GM18873 (cell line): ENCODE measurements around the gene WT1.

Experiments
- ATAC-seq: cut with Tn5 transposase; IDR thresholded peaks from one replicate; pipeline ENCODE4 v1.9.1; 2021; ENCODE audit warnings: mild to moderate bottlenecking, moderate library complexity, moderate number of reproducible peaks; ENCODE audit not compliant: unreplicated experiment, low FRiP score

The WT1 gene

DNA sequence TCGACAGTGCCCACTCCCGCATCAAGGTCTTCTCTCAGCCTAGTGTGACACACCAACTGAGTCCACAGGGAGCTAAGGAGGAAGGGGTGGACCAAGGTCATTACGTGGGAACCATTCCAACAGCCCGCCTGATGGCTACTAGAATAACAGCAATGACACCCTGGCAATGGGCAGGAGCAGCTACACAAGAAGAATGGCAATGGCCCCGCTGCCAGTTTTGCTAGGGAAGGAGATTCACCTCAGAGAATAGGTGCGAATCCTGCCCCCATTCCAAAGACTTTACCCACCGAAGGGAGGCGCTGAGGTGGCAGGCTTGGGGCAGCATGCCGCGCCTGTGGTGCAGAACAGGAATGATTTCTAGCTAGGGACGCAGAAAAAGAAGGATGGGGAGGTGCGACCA, 9.1 kb downstream of the WT1 start:
- no peak for ATAC-seq

DNA sequence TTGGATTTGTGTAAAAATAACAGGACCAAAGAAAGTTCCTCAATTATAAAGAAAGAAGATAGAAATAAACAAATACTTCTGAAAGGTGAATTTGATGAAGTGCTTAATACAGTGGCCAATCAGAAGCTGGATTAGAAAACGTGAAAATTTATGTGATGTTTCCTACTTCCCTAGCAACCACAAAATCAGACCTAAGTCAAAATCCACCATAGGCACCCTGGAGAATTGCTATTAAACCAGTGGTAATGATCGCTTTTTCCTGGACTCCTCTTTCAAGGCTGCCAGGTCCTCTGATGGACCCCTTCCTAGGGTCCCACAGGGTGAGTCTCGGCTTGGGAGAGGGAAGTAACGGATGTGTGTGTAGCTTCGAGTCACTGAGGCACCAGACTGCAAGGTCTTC, 9.6 kb downstream of the WT1 start:
- no peak for ATAC-seq

DNA sequence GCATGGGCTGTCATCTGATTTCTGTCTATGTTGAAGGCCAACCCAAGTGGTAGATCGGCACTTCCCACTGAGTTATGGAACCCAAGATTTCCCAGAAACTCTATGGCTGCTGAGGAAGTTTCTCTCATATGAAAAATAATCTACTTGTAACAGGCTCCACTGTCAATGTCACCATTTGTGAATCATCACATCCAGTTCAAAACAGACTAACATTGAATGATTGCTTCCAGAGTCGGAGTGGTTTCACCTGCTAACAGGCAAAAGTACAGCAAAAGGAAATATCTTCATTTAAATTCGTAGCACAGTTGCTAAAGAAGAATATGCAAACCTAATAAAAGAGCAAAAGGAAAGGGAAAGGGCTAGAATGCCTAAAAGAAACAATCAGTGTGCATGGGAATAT, 12.8 kb downstream of the WT1 start:
- ATAC-seq = no peak

DNA sequence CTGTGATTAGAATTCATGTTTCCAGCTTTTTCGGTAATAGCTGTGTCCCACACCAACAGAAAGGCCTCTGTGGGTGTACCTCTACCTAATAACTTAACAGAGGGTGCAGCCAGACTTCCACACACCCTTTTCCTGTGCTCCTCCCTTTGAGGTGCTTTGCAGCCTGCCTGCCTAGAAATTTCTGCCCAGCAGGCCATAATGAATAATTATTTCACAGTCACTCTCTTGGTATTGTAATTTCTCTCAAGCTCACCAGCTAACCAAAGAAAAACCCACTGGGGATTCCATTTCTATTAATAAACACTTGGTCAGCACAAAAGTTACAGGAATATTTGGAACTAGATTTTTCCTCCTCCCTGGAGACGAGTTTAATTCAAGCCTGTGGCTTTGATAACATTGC, 13.3 kb downstream of the WT1 start:
- no peak for ATAC-seq

DNA sequence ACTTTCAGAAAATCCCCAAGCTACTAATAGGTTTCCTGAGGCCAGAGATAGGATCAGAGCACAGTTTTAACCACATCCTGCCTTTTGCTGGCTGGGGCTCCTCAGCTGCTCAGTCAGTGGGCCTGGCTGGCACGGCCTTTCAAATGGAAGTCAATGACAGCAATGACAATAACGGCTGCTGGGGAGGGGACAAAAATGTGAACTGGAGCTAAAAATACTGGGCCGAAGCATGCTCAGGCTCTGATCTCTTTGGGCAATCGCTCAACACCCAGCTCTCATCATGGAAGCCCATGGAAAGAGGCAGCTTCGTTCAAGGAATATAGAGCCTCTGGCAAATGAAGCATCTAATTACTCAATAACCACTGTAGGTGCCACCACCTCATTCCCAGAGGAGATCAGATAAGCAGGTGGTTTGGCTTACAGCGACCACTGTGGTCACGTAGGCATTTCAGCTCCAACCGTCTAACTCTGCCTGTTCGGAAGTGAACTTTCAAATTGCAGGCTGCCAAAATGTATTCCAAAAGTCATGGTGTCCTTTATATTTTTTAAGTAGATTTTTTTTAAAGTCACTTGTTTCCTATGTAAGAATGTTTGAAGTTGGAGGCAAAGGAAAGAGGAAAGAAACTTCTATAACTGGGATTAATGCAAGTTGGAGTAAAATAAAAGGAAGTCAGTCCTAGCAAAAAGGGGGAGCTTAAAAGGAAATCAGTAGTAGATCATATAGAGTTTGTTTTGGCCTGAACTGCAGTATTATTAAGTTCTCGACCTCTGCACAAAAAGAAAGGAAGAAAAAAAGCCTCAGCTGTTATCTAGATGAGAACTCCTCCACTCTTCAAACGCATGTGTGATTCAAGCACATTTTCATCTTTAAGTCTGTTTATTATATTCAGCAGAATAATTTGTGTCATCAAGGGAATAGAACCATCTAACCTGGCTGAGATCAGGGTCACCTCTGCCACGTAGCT, 14.1 kb downstream of the WT1 start:
- ATAC-seq = peak; percentile 83

DNA sequence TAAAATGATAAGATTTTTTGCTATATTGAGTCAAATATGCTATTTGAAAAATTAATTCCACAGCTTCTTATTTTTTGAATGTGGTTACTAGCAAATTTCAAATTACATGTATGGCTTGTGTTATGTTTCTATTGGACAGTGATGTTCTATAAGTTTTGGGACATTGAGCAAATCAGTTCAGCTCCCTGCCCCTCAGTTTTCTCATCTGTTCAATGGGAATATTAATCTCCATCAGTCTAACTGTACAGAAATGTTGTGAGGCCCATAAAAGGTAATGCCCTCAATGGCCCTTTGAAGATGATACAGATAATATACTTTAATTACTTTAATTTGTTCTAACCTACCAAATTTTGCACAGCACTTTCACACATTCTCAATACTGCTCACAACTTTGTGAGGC, 15.2 kb downstream of the WT1 start:
- ATAC-seq = no peak

DNA sequence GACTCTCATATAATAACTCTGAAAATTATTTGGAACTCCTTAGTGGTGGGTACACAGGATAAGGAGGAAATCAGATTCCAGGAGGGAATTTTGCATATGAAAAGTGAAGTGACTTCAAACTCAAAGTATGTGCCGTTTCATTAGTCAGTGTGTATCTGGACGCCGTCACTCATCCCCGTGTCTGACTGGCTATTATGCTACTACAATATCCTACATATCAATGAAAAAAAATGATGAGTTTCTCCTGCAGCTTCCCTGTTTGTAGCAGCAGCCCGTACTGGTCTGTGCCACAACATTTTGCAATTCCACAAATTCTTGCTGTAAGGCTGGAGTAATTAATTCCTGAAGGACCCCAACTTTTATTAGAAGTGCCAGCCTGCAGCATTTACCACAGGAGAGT, 16.5 kb downstream of the WT1 start:
- no peak for ATAC-seq

DNA sequence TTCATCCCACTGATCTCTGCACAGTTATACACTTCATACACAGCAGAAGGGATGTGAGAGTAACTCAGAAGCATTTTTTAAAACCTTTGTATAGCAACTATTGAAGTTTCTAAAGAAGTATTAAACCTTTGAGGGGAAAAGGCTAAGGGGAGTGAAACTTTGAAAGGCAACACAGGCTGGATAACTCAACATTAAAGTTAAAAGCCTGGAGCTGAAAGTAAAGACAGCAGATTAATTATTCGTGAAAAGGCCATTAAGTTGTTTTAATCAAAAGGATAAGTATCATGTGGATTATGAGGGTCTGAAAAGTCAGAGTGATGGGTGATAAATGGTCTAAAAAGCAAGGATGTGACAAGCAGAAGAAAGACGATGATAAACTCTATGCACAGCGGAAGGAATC, 17.5 kb downstream of the WT1 start:
- ATAC-seq = no peak

DNA sequence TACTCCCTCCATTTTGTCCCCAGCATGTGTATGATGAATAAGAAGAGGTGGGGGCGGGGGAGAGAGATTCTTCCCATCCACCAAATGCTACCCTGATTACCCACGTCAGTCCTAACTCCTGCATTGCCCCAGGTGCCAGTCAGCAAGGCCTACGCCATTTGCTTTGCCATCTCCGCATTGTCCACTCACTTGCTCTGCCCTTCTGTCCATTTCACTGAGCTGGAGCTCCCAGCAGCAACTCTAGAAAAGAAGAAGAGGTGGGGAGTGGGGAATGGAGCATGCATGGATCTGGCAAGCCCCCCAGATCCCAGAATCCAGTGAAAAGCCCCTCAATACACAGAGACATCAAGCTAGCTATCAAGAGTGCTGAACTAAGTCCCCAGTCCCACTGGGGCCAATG, 19.0 kb downstream of the WT1 start:
- no peak for ATAC-seq

DNA sequence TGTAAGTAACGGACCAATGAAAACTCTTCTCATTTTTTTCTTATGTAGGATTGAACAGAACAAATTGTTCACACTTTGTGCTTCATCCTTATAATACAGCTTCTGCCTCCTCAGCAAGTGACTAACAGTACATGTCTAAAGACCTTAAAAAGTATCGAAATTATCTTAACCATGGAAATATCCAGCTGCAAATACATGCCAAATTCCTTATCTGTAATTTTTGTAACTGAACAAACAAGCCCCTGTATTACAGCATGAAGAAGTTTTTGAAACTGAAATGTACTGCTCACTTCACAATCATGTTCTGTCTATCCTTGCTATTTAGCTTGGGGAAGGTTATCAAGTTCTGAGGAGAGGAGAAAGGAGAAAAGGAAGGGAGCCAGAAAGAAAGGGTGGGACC, 20.4 kb downstream of the WT1 start:
- no peak for ATAC-seq

DNA sequence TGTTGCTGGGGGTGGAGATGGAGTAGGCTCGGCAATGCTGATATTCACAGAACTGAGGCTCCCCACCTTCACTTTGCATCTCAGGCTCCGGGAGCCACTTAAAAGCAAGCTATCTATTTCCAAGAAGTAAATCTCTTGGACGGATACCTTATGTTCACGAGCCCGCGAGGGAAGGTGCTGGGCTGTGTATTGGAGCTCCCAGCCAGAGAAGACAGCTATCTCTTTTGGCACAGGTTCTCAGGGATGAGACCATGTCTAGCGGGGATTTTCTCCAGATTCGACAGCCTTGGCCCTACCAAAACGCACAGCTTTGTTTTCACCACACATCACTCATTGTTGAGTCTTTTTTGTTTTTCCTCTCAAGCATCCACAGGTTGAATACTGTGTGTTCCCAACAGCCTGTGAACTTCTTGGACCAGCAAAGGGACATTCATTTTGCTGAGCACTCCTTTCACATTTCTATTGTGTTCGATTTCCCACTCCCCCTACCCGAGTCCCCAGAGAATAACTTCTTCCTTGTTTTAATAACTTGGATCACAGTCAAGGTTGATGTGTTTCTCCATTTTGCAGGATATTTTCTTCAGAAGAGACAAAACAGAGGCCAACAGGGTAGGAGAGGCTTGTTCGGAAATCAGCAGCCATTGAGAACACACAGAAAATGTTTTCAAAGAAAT, 23.3 kb downstream of the WT1 start:
- ATAC-seq = no peak

DNA sequence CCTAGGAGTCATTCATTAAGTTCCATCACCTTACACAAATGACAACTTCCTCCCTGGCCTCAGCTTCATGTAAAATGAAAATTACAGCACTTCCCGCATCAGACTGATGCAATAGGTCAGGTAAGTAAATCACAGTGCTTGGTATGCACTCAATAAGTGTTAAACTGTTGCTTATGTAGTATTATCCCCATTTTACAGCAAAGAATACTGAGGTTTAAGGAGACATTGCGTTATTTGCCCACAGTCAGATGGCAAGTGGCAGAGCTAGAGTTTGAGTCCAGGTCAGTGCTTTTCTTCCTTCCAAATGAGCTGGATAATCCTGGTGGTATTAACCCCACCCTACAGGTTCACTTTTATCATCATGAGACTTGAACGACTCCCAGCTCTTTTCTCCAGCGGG, 29.7 kb downstream of the WT1 start:
- no peak for ATAC-seq

DNA sequence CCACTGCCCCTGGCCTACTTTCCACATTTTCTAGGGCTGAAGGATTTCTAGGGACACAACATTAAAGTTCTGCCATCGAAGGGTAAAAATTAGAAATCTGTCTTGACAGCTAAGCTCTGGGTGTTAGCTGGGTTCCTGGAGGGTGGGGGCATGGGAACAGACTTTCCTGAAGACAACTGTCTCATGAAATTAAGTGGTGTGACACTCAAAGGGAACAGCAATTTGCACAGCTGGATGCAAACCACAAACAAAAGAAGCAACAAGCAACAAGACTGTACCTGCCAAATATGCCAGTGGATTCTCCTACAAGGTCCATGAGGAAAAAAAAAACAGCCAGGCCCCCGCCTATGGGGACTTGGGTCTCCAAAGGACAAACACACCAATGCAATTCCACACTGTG, 32.5 kb downstream of the WT1 start:
- no peak for ATAC-seq

DNA sequence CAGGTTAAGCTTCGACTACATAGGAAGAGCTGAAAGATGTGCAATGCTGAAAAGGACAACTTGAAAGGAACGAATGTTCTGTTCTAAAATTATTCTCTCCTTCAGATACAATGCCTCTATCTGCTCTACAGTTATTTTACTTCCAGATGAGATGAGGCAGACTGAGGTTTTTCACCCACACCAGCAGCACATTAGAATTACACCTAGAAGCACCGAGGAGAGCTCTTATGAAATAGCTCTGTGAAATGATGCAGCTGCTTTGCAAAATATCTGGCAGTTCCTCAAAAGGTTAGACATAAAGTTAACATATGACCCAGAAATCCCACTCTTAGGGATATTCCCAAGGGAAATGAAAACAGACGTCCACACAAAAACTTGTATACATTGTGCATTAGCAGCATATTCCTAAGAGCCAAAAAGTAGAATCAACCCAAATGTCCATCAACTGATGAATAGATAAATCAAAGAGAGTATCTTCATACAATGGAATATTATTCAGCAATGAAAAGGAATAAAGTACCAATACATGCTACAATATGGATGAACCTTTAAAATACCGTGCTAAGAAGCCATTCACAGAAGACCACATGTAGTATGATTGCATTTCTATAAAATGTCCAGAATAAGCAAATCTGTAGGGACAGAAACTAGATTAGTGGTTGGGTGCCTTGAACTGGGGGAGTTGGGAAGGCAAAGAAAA, 34.5 kb downstream of the WT1 start:
- ATAC-seq = no peak

DNA sequence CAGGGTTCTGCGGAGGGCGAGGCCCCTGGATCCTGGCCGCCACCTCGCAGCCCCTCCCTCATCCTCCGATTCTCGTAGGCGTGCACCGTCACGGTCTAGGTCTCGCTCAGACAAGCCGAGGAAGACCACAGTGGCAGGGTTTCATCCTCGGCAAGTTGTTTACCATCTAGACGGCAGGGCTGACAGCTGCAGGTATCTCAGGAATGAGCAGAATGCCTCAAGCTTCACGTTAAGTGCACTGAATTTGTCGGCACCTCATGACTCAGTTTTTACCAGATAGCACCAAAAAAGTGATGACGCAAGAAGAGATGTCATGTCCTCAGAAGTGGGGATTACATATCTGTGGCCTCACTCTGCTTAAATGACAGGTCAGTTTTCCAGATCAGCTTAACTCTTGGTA, 35.1 kb downstream of the WT1 start:
- ATAC-seq = no peak

DNA sequence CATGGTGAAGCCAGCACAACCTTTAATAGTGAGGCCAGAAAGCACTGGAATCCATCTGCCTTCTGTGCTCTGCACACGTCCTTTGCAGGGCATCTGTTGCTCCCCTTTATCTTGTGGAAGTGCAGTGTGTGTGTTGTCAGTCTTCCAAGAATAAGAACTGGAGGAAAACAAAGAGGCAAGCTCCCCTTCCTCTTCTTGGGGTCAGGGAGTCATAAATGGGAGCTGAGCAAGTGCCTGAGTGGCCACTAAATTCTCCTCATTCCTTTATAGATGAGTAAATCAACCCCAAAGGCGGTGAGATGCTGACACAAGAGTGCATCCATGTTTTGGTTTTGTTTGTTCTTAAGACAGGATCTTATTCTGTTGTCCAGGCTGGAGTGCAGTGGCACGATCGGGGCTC, 38.3 kb downstream of the WT1 start:
- no peak for ATAC-seq

DNA sequence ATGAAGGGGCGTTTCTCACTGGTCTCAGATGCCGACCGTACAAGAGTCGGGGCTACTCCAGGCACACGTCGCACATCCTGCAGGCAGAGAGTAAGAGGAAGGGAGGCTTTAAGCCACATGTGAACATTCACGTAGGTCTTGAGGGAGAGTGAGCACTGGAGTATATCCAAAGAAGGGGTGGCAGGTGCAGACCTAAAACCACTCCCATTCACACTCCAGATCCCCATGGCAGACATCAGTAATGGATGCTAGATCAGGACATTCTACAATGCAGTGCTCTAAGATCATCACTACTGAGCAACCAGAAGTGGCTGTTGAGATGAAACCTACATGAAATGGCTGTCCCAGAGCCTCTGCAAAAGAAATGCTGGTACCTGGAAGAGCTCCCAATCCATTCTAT, 39.0 kb downstream of the WT1 start:
- peak; percentile 48 for ATAC-seq

DNA sequence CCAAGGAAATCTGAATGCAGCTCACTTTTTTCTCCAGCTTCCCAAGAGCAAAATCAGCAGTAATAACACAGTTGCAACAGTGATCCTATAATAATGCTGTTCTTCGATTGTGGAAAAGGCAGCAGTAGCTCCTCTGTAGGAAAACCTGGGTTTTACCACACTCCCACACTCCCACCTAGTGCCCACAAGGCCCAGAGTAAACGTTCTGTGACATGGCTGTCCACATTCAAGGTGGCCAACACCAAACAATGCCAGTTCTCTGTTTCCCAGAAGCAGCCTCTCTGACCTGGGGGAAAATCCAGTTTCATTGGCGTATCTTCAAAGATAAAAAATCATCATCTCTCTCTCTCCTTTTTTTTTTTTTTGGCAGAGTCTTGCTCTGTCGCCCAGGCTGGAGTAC, 40.2 kb downstream of the WT1 start:
- no peak for ATAC-seq

DNA sequence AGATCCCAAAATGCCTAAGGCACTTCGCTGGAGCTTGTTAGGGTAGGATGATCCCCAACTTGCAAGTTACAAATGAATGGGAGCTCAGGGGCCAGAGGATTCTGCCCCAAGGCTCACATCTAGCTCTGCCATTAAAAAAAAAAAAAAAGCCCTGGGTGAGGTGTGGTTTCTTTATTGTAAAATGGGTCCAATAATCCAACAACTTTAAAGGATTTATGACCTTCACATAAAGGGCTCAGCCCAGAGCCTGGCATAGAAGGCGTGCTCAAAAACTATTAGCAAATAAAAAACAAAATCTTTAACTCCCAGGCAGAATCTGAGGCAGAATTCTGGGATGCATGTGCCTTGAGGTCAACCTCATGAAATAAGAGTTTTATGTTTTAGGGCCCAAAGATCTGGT, 42.5 kb downstream of the WT1 start:
- ATAC-seq = no peak

DNA sequence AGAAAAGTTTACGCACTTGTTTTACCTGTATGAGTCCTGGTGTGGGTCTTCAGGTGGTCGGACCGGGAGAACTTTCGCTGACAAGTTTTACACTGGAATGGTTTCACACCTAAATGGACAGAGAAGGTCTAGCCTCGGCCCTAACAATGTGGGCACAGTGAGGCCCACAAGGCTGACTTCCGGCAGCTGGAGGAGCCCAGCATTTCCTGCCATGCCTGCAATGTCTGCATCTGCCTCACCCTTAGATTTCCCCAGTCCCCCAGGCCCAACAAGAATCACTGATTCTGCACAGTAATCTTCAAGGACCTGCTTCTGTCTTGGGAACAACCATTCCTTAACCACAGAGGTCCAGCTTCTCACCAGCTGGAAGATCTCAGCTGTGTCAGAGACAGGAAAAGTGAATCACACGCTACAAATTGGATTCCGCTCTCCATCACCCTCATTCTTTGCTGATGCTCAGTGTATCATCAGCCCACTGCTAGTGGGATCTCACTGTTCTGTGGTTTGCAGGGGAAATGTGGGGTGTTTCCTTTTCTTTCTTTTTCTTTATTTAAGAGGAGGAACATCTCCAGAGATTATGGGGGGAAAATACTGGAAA, 43.3 kb downstream of the WT1 start:
- no peak for ATAC-seq

DNA sequence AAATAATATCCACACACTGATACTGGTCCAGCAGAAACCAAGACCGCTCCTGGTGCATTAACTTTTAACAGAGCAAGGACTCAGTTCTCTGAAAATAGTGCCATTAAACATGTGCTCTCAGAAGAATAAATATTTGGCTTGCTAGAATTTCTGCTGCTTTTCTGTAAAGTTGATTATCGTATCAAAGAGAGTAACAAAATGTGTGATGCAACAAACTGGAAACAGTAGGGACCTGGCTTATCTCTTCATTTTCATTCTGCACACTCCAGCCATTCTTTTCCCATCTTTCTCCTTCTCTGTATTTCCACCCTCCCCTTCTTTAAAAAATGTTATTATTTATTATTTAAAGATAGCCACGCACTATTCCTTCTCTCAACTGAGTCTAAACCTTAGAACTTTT, 43.9 kb downstream of the WT1 start:
- no peak for ATAC-seq
